GM12873 (cell line): ENCODE results near the gene UGT1A8.

Source experiments
- TF ChIP-seq, protein P1 (sequence below): IDR thresholded peaks from 2 replicates; pipeline ENCODE4 v1.5.1; 2012; ENCODE audit warnings: low read depth, mild to moderate bottlenecking, moderate library complexity, low read length, control low read depth; ENCODE audit not compliant: insufficient read depth; ENCODE audit errors: missing control alignments

Gene UGT1A8

DNA sequence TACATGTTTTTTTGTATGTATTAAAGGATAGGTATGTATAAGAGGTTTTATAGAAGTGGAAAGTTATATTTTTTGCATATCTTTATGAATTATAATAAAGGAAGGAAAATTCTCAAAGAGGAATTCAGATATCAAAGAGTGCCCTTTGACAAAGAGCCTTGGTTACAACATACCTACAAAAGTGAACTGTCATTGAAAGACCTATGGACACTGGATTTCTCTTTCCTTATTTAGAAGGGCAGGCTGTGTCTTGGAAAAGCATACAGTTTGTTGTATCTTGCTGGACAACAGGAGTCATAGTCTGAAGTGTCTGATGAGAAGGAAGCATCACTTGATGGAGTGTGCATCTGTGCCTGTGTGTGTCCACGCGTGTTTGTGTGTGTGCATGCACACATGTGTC lies 34.0 kb downstream of the UGT1A8 start:
- TF ChIP-seq, protein P1, sequence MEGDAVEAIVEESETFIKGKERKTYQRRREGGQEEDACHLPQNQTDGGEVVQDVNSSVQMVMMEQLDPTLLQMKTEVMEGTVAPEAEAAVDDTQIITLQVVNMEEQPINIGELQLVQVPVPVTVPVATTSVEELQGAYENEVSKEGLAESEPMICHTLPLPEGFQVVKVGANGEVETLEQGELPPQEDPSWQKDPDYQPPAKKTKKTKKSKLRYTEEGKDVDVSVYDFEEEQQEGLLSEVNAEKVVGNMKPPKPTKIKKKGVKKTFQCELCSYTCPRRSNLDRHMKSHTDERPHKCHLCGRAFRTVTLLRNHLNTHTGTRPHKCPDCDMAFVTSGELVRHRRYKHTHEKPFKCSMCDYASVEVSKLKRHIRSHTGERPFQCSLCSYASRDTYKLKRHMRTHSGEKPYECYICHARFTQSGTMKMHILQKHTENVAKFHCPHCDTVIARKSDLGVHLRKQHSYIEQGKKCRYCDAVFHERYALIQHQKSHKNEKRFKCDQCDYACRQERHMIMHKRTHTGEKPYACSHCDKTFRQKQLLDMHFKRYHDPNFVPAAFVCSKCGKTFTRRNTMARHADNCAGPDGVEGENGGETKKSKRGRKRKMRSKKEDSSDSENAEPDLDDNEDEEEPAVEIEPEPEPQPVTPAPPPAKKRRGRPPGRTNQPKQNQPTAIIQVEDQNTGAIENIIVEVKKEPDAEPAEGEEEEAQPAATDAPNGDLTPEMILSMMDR = no peak

DNA sequence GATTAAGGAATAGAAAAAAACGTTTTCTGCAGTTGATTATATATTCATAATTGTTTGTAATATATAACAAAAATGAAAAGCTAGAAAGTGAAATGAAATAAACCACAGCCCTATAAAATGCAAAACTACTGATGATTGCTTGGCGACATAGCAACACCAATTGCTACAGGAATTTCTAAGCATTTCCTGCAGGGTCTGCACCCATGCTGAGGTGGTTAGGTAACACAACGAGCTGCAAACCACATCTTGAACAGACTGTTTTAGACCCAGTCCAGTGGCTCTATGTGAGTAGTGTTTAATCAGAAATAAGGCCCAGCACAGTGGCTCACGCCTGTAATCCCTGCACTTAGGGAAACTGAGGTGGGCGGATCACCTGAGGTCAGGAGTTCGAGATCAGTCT lies 37.1 kb downstream of the UGT1A8 start:
- TF ChIP-seq, protein P1 = no peak

DNA sequence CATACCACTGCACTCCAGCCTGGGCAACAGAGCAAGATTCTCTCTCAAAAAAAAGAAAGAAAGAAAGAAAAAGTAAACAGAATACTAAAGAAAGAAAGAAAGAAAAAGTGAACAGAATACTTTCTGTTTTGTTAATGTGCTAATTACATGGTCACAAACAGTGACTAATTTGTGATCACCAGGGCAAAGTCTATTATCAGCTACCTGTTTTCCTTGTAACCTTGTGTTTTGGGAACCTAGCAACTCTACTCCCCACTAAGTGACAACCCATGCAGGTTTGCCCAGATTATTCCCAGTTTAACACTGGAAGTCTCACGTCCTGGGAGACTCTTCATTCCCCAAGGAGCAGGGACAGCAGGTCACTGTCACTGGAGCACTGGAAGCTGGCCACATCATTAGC lies 37.6 kb downstream of the UGT1A8 start:
- TF ChIP-seq, protein P1 = no peak

DNA sequence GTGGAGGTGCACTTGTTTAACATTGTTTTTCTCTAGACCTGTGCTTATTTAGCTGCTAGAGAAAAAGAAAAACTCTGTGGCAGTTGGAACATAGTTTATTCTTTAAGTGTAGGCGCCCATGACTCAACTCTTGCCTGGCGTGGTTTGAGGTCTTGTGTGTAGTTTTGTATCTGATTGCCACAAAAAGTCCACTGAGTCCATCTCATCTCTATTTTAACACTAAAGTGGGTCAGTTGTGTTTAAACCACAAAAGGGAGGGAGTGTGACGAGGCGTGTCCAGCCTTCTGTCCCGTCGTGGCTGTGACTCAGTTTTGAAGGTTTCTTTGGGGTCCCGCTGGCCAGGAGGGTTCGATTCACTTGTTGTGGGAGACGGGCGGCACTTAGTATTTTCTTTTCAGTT lies 39.0 kb downstream of the UGT1A8 start:
- TF ChIP-seq, protein P1 = no peak

DNA sequence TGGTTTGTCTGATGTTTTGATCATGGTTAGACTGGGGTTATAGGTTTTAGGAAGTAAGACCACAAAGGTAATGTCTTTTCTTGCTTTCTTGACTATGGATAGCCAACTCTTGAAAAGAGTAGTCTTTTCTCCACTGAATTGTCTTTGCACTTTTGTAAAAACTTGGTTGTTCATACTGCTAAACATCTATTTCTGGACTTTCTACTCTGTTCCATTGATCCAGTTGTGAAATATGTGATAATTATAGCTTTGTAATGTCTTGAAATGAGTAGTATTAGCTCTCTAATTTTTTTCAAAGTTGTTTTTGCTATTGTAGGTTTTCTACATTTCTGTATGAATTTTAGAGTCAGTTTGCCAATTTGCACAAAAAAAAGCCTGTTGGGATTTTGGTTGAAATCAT lies 41.2 kb downstream of the UGT1A8 start:
- TF ChIP-seq, protein P1 = no peak

DNA sequence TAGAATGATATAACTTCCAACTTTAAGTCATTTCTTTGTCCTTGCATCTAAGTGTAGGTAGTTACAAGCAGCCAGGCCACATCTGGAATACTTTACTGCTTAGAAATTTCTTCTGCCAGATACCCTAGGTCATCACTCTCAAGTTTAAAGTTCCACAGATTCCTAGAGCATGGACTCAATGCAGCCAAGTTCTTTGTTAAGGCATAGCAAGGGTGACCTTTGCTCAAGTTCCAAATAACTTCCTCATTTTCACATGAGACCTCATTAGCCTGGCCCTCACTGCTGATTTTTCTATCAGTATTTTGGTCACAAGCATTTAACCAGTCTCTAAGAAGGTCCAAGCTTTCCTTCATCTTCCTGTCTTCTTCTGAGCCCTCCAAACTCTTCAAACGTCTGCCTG lies 46.5 kb downstream of the UGT1A8 start:
- TF ChIP-seq, protein P1 = no peak

DNA sequence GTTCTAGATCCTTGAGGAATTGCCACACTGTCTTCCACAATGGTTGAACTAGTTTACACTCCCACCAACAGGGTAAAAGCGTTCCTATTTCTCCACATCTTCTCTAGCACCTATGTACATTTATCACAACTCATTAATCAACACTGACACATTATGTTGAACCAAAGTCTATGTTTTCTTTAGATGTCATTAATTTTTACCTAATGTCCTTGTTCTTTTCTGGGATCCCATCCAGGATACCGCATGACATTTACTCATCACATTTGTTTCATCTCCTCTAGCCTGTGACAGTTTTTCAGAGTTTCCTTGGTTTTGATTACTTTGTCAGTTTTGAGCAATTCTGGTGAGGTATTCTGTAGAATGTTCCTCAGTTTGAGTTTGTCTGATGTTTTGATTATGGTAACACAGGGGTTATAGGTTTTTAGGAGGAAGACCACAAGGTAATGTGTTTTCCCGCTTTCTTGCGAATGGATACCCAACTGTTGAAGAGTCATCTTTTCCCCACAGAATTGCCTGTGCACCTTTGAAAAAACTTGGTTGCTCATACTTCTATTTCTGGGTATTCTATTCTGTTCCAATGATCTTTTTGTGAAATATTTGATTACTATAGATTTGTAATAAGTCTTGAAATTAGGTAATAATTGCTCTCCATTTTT lies 51.3 kb downstream of the UGT1A8 start:
- TF ChIP-seq, protein P1 = no peak
